NCI-H1092 treated with DMSO at 0.1 percent for 48 hours (cell line): ENCODE results near the gene SORCS2.

Experiments used
- DNase-seq: peaks from one replicate; lab custom pipeline; 2025; lab: John Stamatoyannopoulos, UW

SORCS2 gene

DNA sequence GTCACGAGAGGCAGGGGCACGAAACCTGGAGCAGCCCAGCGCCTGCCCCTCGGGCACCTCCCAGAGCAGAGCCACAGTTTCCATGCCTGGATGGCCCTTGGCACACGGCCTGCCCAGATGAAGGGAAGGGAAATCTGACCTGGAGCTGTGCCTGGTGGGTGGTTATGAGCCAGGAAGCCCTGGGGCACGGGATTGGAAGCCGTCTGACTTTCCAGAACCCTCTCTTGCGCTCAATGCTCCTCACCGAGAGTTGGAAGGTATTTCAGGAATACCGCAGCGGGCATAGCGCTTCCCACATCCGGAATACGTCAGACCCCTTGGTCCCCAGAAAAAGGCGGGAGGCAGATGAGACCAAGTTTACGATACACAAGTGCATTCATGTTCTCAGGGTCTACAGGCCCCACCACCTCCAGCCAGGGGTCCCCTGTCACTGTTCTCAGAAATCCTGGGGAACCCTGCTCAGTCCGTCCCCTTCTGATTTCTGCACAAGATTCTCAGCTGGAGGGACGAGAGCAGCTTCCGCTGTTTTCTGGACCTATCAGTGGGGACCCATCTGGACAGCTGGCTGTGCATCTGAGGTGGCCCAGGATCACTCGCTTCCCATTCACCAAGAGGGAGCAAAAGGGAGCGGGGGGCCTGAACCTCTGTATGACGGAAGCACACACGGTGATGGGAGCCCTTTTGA lies 574.5 kb downstream of the SORCS2 start:
- peak; percentile 32 for DNase-seq

DNA sequence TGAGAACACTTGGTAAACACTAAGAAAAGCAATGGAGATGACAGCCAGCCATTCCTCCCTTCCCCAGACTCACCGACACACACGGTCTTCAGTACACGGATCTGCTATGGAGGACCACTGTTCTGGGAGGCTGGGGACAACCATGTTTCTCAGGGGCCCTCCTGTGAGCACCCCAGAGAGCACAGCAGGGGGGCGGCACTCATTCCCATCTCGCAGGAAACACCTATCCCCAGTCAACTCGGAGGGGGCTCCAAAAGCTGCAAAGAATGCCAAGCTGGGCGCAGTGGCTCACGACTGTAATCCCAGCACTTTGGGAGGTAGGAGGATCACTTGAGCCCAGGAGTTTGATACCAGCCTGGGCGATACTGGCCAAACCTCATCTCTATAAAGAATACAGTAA lies 575.2 kb downstream of the SORCS2 start:
- no peak for DNase-seq

DNA sequence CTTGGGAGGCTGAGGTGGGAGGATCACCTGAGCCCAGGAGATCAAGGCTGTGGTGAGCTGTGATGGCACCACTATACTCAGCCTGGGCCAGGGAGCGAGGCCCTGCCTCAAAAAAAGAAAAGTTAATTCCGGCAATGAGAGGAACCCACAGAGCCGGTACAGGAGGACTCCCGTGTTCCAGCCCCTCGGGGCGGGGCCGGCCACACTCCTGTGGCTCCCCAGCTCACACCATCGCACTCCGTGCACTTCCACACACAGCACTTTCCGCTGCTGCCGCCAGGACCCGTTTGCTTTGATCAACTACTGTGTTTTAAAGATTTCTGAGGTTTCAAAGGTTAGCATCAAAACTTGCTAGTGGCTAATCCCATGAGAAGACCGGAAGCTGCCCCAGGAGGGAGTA lies 575.6 kb downstream of the SORCS2 start:
- DNase-seq: no peak

DNA sequence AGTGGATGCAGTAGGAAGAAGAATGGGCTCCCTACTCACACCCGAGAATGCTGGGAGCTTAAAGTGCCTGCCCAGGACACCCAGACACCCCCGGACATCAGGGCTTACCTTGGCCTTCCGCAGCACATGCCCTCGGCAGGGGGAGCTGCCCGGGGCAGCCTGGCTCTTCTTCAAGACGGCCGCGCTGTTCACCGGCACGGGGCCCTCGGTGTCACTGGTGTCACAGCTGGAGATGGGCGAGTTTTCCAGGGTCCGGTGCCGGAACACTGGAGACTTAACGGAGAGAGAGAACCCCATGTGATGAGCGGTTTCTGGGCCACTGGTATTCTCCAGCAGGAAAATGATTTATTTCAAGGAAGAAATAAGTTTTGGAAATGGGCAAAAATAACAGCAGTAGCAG lies 576.4 kb downstream of the SORCS2 start:
- no peak for DNase-seq

DNA sequence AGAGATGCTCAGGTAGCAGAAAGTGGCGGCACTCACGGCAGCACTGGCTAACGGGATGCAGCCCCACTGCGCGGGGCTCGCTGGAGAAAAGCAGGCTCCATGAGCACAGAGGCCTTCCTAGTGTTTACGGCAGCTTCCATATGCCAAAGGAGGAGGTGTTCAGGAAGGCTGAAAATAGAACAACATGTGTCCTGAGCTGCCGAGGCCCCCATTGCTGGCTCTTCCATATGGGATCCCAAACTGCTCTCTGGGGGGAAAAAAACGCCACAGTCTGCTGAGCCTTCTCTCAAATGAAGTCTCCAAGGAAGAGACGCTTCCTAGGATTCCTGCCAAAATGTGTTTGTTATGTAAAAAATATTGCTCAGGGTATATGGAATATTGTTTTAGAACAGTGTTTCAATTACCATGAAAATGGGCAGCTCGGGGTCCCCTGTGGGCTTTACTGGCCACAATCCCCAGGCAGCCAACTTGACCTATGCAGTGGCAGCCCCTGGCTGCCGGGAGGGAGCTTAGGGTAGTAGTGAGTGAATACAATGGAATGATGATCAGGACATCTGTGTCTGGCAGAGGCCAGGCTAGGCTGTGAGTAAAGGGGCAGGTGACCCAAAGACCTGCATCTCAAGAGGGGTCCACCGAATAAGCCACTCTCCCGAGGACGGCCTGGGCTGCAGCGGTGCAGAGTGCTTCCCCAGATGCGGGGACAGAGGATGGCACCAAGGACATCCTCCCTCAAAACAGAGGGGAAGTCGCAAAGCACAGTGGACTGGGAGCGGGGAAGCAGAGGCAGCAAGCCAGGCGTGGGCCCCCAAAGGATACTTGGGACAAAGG lies 577.3 kb downstream of the SORCS2 start:
- no peak for DNase-seq

DNA sequence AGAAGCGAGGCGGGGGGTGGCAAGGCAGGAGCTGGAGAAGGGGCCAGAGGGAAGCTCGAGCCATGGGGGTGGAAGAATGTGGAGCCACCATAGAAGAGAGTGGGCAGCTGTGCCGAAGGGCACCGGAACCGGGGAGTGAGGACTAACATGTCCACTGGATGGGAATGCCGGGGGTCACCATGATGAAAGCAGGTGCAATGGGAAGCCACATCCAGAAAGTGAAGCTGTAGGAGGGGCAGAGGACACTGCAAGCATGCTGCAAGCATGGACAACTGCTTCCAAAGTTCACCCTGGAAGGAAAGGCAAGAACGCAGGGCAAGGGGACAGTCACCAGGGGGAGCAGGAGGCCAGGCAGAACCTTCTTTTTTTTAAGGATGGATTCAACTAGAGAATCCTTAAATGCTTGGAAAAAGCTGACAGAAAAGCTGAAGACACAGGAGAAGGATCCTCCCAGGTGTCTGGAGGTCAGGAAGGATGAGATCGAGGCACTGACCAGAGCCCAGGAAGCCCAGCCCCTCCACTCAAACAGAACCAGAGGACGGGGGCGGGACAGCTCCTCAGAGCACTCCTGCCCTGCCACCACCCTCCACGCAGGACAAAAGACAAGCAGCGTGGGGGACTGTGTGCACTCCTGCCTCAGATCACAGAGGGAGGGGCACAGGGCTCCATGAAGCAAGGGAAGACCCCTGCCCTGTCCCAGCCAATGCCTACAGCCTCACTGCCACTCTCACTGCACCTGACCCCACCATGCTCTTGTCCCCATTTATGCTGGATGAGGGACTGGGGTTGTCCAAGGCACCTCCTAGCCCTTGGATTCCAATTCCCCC lies 578.1 kb downstream of the SORCS2 start:
- DNase-seq: no peak

DNA sequence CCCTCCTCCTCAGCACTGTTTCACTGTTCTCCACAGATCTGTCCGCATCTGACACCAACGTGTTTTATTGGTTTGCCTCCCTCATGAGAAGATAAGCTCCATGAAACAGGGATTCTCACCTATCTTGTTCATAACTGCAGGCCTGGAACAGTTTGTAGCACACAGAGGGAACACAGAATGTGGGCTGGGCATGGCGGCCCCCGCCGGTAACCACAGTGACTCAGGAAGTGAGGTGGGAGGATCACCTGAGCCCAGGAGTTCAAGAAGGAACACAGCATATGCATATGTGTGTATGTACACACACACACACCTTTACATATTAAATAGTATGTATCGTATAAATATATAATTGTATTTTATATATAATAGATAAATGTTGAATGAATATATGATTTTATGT lies 578.7 kb downstream of the SORCS2 start:
- no peak for DNase-seq

DNA sequence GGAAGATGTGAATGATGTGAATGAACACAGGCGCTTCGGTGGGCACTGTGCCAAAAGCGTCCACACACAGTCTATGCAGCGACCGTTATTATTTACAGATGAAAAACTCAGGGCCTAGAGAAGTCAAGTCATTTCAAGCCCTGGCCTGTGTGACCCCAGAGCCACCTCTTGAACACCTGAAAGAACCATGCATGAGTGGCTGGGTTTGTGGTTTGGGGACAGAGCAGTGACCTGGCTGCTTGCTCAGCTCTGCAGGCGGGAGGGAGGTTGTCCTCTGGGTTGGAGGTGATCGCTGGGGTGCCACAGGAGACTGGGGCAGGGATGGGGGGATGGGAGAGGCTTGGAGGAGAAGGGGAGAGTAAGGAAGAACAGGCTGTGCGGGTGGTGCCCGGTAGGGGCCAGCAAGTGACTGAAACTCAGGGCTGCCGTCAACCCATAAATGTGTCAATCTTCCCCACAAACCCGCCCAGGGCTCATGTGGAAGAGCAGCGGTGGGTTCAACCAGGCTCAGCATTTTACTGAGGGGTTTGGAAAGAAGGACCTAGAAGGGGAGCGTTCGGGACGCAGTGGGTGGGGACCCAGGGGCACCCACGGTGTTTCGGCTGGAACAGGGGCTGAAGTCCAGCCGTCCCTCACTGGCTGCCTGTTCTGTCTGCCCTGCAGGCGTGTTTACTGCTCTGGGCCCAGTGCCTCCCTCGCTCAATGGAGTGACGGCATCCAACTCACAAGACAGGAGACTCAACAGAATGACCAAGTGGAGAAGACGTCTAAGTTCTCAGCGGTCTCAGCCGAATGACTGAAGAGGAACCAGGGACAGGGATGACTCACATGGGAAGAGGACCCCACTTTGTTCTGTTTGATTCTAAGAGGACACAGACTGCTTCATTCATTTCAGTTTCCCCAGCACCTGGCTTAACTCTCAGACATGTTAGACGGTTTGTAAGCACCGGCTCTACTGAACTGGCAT lies 579.5 kb downstream of the SORCS2 start:
- no peak for DNase-seq

DNA sequence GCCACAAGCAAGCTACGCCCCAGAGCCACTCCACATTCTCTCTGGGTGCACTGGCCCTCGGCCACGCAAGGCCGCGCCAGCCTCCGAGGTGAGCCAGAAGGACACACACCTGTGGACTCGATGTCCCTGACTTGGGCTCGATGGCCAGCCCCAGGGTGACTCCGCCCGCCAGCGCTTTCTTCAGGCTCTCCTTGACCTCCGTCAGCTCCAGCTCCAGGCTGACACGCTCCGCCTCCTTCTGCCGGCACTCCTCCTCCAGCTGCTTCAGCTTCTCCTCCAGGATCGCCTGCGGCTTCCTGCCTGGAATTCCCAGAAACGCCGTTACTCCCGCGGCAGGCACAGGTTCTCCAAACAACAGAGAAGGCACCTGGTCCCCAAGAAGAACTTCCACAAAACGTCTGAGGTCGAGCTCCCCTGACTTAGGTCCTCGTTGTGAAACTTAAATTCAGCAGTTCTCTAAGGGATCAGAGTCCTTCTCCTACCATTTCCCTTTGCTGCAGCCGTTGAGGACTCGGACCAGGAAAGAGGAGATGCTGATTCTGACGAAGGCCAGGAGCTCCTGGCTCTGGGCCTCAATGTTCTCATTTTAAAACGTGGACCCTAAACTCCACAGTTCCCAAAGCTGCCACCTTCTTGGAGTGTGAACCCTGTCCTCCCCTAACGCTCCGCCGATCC lies 580.5 kb downstream of the SORCS2 start:
- DNase-seq: no peak

DNA sequence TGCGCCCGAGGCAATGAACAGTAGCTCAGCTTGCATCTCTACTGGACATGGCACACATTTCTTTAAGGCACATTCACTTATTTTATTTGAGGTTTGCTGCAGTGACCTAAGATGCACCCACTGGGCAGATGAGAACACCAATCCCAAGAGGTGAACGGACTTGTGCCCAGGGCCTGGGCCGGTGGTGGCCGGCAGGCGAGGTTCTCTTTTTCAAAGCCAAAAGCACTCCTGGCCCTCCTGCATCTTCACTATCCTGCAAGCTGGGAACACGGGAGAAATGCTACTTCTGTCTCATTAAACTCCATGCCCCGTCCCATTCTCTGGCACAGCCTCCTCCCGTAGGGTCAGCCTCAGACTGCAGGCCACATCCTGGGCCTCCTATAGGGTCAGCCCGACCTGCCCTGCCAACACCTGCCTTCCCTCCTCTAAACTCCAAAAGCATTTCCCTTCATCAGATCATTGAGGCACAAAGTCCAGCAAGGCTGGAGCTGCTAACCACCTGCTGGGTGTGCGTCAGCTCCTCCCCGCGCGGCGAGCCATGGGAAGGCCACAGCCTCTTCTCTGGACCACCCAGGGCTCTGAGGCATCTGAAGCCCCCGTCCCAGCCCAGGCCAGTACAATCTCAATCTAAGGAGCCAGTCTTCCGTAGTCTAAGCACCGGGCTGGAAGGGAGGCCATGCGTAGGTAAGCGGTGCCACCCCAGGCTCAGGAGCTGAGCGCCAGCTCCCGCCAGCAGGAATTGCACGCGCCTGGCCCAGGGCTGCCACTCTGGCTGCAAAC lies 581.3 kb downstream of the SORCS2 start:
- no peak for DNase-seq

DNA sequence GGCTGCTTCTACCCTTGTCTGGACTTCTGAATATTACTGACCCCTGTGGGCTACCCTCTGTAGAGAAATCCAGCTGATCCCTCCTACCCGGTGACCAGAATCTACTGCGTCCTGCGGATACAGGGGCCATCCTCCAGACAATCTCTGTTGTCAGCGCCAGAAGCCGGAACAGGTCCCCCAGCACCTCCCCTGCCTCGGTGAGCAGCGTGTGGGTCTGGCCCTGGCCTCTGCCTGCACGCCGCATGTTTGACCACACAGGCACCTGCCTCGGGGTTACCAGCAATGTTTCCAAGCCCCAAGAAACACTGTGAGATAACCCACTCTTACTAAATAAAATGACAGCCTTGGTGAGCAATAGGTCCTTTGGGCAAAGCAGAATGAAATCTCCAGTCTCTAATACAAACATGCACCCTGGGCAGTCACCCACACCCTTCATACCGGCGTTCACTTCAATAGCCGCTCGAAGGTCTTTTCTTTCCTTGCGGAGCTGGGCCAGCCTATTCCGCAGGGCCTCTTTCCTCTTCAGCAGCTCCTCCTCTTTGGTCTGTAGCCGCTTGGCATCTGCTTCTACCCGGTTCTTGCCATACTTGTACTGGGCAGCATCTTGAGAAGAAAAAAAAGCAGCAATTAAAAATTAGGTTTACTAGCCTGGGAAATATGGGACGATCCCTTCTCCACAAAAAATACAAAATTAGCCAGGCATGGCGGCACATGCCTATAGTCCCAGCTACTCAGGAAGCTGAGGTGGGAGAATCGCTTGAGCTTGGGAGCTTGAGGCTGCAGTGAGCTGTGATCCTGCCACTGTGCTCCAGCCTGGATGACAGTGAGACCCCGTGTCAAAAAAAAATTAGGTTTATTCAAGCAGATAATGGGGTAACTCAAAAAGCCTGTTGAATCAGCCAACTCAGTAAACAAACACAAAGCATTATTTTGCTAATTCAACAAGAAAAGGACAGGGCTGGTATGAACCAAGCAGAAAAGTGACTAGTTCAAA lies 582.3 kb downstream of the SORCS2 start:
- DNase-seq: no peak

DNA sequence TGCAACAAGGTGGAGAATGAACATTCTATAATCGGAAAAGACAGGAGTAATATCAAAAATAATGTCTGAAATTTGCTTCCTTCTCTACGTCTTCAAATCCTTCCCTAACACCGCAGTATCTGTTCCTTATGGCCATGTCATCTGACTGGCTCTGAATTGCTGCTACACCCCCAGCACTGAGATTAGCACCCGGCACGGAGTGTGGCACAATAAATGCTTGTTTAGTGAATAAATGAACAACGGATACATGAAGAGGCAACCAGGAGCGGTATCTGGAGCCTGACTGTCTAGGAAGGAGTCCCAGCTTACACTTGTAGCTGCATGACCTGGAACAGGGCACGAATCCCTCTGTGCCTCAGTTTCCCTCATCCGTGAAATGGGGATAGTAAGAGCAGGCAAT lies 583.1 kb downstream of the SORCS2 start:
- DNase-seq: no peak

DNA sequence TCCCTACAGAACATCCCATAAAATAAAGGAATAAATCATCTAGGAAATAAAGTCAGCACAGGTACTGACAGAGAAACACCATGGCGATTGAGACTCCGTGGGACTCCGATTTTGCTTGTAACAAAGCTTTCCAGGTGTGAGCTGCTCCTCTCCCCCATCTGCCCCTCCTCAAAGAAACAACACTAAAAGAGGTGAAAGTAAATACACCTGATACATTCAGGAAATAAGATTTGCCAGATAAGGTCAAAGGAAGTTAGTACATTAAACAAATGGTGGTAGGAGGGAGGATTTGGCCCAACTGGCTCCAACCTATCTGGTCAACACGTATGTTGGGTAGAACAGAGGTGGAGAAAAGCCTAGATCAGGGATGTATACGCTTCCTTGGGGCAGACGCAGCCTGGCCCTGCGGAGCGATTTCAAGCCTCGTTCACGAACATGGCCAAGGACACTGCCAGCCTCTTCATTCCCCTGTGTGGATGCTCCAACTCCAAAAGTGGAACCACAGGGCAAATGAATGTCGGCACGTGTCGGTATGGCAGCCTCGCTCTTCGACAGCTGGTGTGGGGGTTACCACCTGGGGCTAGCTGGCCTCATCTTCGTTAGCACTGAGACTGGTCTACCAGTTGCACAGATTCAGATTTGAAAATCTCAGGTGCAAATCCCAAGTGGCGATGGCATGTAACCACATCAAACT lies 584.8 kb downstream of the SORCS2 start:
- no peak for DNase-seq

DNA sequence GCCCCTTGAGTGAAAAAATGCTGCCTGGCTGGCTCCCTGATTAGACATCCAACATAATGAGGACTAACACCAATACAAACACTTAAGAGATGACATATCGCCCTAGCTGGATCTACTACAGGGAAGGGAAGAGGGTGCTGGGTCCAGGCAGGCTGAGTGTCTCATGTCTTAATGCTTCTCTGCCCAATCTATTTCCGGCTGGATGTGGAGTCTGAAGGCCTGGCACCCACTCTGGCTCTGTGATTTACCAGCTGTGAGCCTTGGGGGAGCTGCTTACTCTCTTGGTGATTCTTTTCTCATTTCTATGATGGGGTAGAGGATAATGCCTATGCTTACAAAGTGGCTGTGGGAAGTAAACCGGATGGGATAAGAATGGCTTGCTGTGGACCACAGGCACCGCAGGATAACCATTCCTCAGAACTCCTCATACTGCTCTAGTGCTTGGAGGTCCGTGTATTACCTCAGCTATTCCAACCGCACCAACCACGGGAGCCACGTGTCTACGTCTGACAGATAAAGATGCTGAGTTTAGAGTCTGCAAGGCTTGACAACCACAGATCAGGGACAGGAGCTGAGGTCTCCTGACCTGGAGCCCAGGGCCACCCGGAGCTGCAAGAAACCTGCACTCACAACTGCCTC lies 585.7 kb downstream of the SORCS2 start:
- DNase-seq: no peak

DNA sequence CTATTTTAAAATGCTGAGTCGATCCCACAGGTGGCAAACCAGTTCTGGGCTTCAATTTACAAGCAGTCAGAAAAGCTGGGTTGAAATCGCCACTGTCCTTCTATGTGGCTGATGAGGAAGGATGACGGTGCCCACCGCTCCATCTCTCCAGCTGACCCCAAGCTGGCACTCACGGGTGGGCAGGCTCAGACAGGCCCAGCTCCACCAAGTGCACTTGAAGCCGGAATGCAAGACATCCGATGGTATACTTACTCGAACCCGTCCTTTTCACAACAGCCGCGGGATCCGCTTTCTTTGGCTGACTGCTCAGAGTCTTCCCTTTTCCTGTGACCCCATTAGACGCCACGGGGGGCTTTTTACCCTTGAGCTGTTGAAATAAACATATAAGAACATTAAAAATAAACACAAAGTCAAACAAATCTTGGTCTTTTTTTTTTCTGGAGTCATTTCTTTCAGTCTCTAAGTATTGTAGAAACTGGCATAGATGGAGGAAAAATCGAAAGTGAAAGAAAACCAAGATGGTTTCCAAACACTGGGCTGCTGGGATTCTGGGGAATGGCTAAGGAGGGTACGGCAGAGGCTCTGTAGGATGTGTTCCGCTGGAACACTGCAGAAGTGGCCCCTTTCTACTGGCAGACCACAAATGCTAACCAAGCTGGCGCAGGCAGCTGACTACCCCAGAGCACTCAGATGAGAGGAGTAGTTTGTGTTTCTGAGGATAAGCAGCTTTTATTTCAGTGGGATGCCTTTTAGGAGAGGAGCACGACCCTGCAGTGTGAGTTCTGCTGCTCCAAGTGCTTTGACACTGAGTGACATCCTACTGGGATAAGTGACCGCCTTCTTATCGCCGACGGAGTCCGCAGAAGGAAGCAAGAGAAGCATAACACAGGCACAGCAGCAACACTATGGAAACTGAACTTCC lies 586.4 kb downstream of the SORCS2 start:
- DNase-seq: no peak

DNA sequence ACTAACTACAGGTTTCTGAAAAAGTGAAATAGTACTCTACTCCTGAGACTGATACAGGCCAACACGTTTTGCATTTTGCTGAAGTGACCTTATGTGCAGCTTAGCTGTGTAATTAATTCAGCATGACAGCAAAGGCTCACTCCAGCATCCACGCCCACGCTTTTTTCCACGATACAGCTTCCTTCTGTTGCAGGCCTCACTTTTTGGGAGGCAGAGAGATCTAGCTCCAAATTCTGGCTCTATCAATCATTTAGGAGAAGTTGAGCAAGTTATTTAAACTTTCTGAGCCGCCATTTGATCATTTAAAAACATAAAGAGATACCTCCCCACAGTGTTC lies 587.1 kb downstream of the SORCS2 start:
- no peak for DNase-seq
